ENCODE data around the gene MYH11. TPM values are rescaled to one million over a fixed set of nuclear protein-coding genes. Genes with fewer than 3 reads are reported as not detected.

The MYH11 gene
- total and polyA plus RNA-seq, 10 of the 15 experiments (the other 5 are each of a cell fraction or from before 2014, with no cell fraction given) = 0.01 to 1.9 (median 0.13) TPM; not detected in 1

DNA sequence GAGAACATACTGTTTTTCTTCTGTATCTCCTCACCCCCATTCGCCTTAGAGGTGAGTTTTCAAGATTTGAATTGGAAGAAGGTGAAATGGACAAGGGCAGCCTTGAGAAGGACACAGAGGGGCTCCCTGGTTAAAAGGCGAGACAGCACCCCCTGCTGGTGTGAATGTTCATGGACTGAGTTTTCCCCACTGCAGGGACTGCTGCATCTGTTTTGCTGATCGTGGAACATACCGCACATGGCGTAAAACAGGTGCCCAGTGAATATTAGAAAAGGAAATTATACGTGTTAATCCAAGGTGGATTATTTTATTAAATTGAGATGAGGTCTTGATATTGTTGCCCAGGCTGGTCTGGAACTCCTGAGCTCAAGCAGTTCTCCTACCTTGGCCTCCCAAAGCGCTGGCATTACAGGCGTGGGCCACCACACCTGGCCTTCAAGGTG lies 152.3 kb downstream of the MYH11 start:
- in situ Hi-C loops (cut with MboI) (no loop called here), intact Hi-C loops (cut with micrococcal nuclease; ENCODE audit: unreplicated experiment) (loop anchor here (10.0 kb wide), 1 partner anchor 280 kb away; no protein-coding TSS in a partner anchor)
- H3K4me2 ChIP-seq (ENCODE audit: control insufficient read depth, insufficient read depth) = no peak overlapping the region
- peak; percentile 89 for FAIRE-seq
- H3K79me2 ChIP-seq (ENCODE audit: control insufficient read depth, insufficient read depth, low read length) = no peaks in the 10 kb centered on the region
- POLR2A ChIA-PET = no interaction called here
- no peak overlapping the region for H2AFZ ChIP-seq (ENCODE audit: control insufficient read depth, low read depth, low read length)
- H3K36me3 ChIP-seq (ENCODE audit: control insufficient read depth in 2 of 2, insufficient read depth in 2 of 2, low read length in 1 of 2) = peaks cover 22 to 34% of the 10 kb centered on the region in 2 experiments
- no peak for DNase-seq (ENCODE audit: low read depth, low spot score)
- no peaks in the 10 kb centered on the region; the same call in 1 of the 2 replicates for H4K20me1 ChIP-seq (ENCODE audit: control insufficient read depth, insufficient read depth)
- WGBS (ENCODE audit: insufficient coverage, insufficient replicate concordance, low lambda C conversion rate, missing lambda C conversion rate) = 50% methylated on average over 8 of the region's 8 CpGs
- CTCF ChIA-PET = interaction anchor here (0.8 to 2.8 kb wide), 13 partner anchors 9 to 278 kb away, joined by 3 to 18 read pairs (median 3); no protein-coding TSS in a partner anchor
- no TSS peak for BruUV-seq (replicated peaks)
- H3K9me3 ChIP-seq (replicated peaks; ENCODE audit: control insufficient read depth, insufficient read depth, low read length) = no peaks in the 10 kb centered on the region
- H3K27me3 ChIP-seq (replicated peaks in 1 of 2; ENCODE audit: control insufficient read depth in 2 of 2, insufficient read depth in 2 of 2, low read length in 1 of 2) = no peaks in the 10 kb centered on the region
- no peak overlapping the region for H3K27ac ChIP-seq (ENCODE audit: control insufficient read depth, insufficient read depth)
- no peak overlapping the region for H3K4me3 ChIP-seq
- H3K9ac ChIP-seq (ENCODE audit: control insufficient read depth, insufficient read depth, low read length) = no peak overlapping the region
- peak; percentile 92 for ATAC-seq
- RAD21 ChIA-PET (ENCODE audit: unreplicated experiment) = interaction anchor here (0.6 to 1.5 kb wide), 3 partner anchors 9 to 157 kb away, joined by 3 read pairs; no protein-coding TSS in a partner anchor
- SMC1A ChIA-PET (ENCODE audit: uncharacterized antibody, unreplicated experiment) = interaction anchor here (0.8 kb wide), 1 partner anchor 59 kb away, joined by 3 read pairs; no protein-coding TSS in a partner anchor
- no peaks in the 10 kb centered on the region for H3K4me1 ChIP-seq (ENCODE audit: control insufficient read depth, insufficient read depth, low read length)
- TF ChIP-seq STAT3 (IDR thresholded peaks at IDR 0.05; ENCODE audit: low read depth, low read length) (no peak), RUNX3 (IDR thresholded peaks at IDR 0.05; ENCODE audit: low read length) (peak; percentile 12; the same call in 1 of the 2 replicates), RCOR1 (conservative IDR thresholded peaks at IDR 0.05; ENCODE audit: low read depth, low read length) (no peak), EP300 (IDR thresholded peaks at IDR 0.05; ENCODE audit: borderline replicate concordance in 1 of 2, control insufficient read depth in 1 of 2, low read depth in 2 of 2, low read length in 2 of 2) (no peak), YY1 (IDR thresholded peaks at IDR 0.05; ENCODE audit: low read depth, low read length) (0 out of 2 replicates have a peak, but pooled peaks have one; percentile 26), RAD21 (IDR thresholded peaks at IDR 0.05; ENCODE audit: insufficient read depth, low read depth, low read length) (peak; percentile 69), ETV6 (conservative IDR thresholded peaks at IDR 0.05 in 1 of 2, IDR thresholded peaks at IDR 0.05 in 1 of 2; ENCODE audit: borderline replicate concordance in 1 of 2, low read depth in 1 of 2) (no peak), CEBPB (IDR thresholded peaks at IDR 0.05; ENCODE audit: borderline replicate concordance in 1 of 2, low read depth in 2 of 2, low read length in 2 of 2) (no peak), ZNF384 (IDR thresholded peaks at IDR 0.05; ENCODE audit: borderline replicate concordance, low read depth, low read length) (no peak), EED (IDR thresholded peaks at IDR 0.05; ENCODE audit: low read depth) (no peak), SMC3 (IDR thresholded peaks at IDR 0.05; ENCODE audit: borderline replicate concordance, low read length) (peak; percentile 66; the same call in 1 of the 2 replicates), PAX8 (IDR thresholded peaks at IDR 0.05) (no peak), IKZF1 (conservative IDR thresholded peaks at IDR 0.05) (no peak), POLR2AphosphoS2 (IDR thresholded peaks at IDR 0.05; ENCODE audit: low read depth, low read length) (no peak), GABPA (IDR thresholded peaks at IDR 0.05; ENCODE audit: low read depth) (no peak), POLR2A (IDR thresholded peaks at IDR 0.05; ENCODE audit: low read depth, low read length) (peak; percentile 9; the same call in 1 of the 2 replicates), RFX5 (IDR thresholded peaks at IDR 0.05; ENCODE audit: low read depth, low read length) (no peak), FOS (IDR thresholded peaks at IDR 0.05; ENCODE audit: borderline replicate concordance, extremely low read depth, insufficient read length) (no peak)
- TF ChIP-seq, protein P1, sequence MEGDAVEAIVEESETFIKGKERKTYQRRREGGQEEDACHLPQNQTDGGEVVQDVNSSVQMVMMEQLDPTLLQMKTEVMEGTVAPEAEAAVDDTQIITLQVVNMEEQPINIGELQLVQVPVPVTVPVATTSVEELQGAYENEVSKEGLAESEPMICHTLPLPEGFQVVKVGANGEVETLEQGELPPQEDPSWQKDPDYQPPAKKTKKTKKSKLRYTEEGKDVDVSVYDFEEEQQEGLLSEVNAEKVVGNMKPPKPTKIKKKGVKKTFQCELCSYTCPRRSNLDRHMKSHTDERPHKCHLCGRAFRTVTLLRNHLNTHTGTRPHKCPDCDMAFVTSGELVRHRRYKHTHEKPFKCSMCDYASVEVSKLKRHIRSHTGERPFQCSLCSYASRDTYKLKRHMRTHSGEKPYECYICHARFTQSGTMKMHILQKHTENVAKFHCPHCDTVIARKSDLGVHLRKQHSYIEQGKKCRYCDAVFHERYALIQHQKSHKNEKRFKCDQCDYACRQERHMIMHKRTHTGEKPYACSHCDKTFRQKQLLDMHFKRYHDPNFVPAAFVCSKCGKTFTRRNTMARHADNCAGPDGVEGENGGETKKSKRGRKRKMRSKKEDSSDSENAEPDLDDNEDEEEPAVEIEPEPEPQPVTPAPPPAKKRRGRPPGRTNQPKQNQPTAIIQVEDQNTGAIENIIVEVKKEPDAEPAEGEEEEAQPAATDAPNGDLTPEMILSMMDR (IDR thresholded peaks at IDR 0.05 in 2 of 3, conservative IDR thresholded peaks at IDR 0.05 in 1 of 3; ENCODE audit: control insufficient read depth in 2 of 3, extremely low read depth in 1 of 3, insufficient read depth in 1 of 3, low read depth in 3 of 3, low read length in 3 of 3) = peak; percentile 76 to 80 (median 79)
- TF ChIP-seq, protein P2, sequence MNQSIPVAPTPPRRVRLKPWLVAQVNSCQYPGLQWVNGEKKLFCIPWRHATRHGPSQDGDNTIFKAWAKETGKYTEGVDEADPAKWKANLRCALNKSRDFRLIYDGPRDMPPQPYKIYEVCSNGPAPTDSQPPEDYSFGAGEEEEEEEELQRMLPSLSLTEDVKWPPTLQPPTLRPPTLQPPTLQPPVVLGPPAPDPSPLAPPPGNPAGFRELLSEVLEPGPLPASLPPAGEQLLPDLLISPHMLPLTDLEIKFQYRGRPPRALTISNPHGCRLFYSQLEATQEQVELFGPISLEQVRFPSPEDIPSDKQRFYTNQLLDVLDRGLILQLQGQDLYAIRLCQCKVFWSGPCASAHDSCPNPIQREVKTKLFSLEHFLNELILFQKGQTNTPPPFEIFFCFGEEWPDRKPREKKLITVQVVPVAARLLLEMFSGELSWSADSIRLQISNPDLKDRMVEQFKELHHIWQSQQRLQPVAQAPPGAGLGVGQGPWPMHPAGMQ (IDR thresholded peaks at IDR 0.05; ENCODE audit: borderline replicate concordance) = no peak
